Left ventricle myocardium inferior (tissue), 1 donor: ENCODE measurements around the gene PTPRT. TPM values are rescaled to one million over a fixed set of nuclear protein-coding genes. Genes with fewer than 3 reads are reported as not detected.

Source experiments
- DNase-seq: peaks from one replicate; pipeline ENCODE4 v3.0.0-alpha.2; 2020
- H3K27ac ChIP-seq: fragments of 200-600 bp; replicated peaks from 2 replicates; pipeline ENCODE4 v1.8.0; 2021
- H3K27me3 ChIP-seq: fragments of 200-600 bp; 2 replicates; pipeline ENCODE4 v1.8.0; 2021; ENCODE audit warnings: low read depth
- H3K36me3 ChIP-seq: fragments of 200-600 bp; 2 replicates; pipeline ENCODE4 v1.8.0; 2021
- H3K4me1 ChIP-seq: fragments of 200-600 bp; 2 replicates; pipeline ENCODE4 v1.8.0; 2021
- H3K4me3 ChIP-seq: fragments of 200-600 bp; 2 replicates; pipeline ENCODE4 v1.8.0; 2021; ENCODE audit warnings: mild to moderate bottlenecking, moderate library complexity
- H3K9me3 ChIP-seq: fragments of 200-600 bp; replicated peaks from 2 replicates; pipeline ENCODE4 v1.8.0; 2021
- CTCF ChIP-seq: fragments of 200-600 bp; IDR thresholded peaks from 2 replicates; pipeline ENCODE4 v1.8.0; 2021; ENCODE audit warnings: antibody characterized with exemption, mild to moderate bottlenecking, borderline replicate concordance
- intact Hi-C: fragments of 100-400 bp; cut with micrococcal nuclease; formaldehyde crosslinking; loops from one replicate; pipeline ENCODE4 v1.11.0; 2022
- total RNA-seq: library from RNA; stranded (reverse); fragmentation: NEBNext Ultra II Directional; extraction: Animal tissue kit (Norgen Biotek cat#: 25700); gene quantifications from one replicate; pipeline ENCODE4 v1.2.1, GENCODE V29; 2021
- donor health status: DM: no; HTN: yes; CAD: no; lungs with severe emphysema.

Gene PTPRT
- total RNA-seq, 1 donor from 2014 or later: 0.08 TPM

GRCh38 chr20:42742926-42743325 lies 446.8 kb downstream of the PTPRT start:
- Histone ChIP-seq H3K27me3 (no peaks in the 10 kb centered on the region), H3K4me3 (no peak overlapping the region), H3K36me3 (no peaks in the 10 kb centered on the region), H3K27ac (no peak overlapping the region), H3K4me1 (no peaks in the 10 kb centered on the region), H3K9me3 (peaks cover 33% of the 10 kb centered on the region)
- no peak for TF ChIP-seq CTCF
- no peak for DNase-seq
- intact Hi-C loops: no loop called here

DNA sequence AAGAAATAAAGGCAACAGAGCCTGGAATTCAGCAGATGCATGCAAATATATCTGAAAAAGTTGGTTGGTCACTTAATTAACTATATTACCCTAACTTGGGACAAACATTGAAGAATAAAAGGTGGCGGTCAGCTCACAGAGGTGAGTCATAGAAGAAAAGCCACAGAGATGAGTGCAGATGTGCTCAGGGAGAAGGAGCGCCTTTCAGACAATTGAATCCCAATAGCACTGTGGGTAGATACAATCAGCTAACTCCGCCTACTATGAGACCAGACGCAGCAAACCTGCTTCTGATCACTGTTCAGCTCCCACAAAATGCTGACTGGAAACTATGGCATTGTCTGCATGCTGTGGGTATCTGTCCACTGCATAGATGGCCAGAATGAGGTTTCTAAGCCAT lies 447.8 kb downstream of the PTPRT start:
- intact Hi-C loops: no loop called here
- TF ChIP-seq CTCF: no peak
- no peak overlapping the region for H3K27ac ChIP-seq

DNA sequence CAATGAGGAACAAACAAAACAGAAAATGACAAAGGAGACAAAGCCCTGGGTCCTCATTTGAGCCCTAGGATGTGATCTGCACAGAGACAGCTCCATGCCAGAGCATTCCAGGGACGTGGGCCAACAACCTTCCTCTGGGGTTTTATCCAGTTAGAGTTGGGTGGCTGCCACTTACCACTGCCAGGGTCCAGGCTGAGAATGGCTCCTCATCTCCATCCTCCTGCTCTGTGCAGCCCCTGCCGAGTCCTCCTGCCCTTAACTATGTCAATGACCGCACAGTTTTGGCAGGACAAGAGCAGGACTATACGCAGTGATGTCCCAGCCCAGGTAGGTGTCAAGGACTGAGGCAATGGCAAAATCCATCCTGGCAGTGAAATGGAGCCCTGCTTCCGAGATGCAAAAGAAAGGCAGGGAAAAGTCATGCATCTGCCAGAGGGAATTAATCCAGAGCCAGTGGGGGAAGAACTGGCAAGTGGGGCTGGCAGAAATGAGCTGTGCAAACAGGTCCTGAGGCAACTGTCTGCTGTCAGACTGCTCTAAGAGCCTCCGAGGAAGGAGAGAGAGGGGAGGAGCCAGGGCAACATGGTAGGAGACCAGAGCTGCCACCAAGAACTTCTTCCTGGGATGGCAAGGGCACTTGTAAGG lies 449.4 kb downstream of the PTPRT start:
- H3K27ac ChIP-seq: no peak overlapping the region

More for the DNA sequence above, 447.8 kb downstream of the PTPRT start:
- no peak for DNase-seq
- no peak overlapping the region for H3K4me3 ChIP-seq
- no peaks in the 10 kb centered on the region for H3K36me3 ChIP-seq
- H3K27me3 ChIP-seq: no peaks in the 10 kb centered on the region
- no peaks in the 10 kb centered on the region for H3K4me1 ChIP-seq
- peaks cover 33% of the 10 kb centered on the region for H3K9me3 ChIP-seq

GRCh38 chr20:42739683-42740082 lies 450.0 kb downstream of the PTPRT start:
- no peak for TF ChIP-seq CTCF
- no peak overlapping the region for H3K27ac ChIP-seq
- H3K36me3 ChIP-seq: no peaks in the 10 kb centered on the region
- H3K4me3 ChIP-seq: no peak overlapping the region
- DNase-seq: no peak
- H3K27me3 ChIP-seq: peaks cover 15% of the 10 kb centered on the region
- no peaks in the 10 kb centered on the region for H3K4me1 ChIP-seq
- peaks cover 31% of the 10 kb centered on the region for H3K9me3 ChIP-seq
- intact Hi-C loops: no loop called here

More for the DNA sequence above, 449.4 kb downstream of the PTPRT start:
- H3K4me1 ChIP-seq: no peaks in the 10 kb centered on the region
- peaks cover 33% of the 10 kb centered on the region for H3K9me3 ChIP-seq
- intact Hi-C loops: no loop called here
- H3K4me3 ChIP-seq: no peak overlapping the region
- DNase-seq: peak; percentile 35
- no peak for TF ChIP-seq CTCF
- peaks cover 13% of the 10 kb centered on the region for H3K27me3 ChIP-seq
- no peaks in the 10 kb centered on the region for H3K36me3 ChIP-seq

DNA sequence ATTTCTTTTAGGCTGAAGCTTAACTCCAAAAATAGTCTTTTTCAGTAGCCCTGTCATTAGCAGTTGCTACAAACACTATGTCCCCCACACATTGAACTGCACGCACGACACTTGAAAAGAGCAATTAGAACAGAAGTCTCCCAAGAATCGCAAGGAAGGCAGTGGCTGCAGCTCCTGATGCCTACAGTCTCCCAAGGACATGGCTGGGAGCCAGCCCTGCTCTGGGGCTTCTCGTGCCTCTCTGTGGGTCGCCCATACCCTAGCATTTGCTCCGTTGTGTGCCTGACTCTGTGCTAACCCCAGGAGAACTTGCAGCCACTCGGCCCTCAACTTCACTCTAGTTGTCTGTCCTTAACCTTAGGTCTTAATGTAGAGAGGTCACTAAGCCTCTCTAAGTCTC lies 454.2 kb downstream of the PTPRT start:
- H3K27me3 ChIP-seq: peaks cover 21% of the 10 kb centered on the region
- H3K9me3 ChIP-seq: no peaks in the 10 kb centered on the region
- DNase-seq: no peak
- no peaks in the 10 kb centered on the region for H3K4me1 ChIP-seq
- H3K27ac ChIP-seq: no peak overlapping the region
- intact Hi-C loops: no loop called here
- no peak overlapping the region for H3K4me3 ChIP-seq
- no peaks in the 10 kb centered on the region for H3K36me3 ChIP-seq
- TF ChIP-seq CTCF: no peak
